Measurements from ENCODE around the gene COG5.

DNA sequence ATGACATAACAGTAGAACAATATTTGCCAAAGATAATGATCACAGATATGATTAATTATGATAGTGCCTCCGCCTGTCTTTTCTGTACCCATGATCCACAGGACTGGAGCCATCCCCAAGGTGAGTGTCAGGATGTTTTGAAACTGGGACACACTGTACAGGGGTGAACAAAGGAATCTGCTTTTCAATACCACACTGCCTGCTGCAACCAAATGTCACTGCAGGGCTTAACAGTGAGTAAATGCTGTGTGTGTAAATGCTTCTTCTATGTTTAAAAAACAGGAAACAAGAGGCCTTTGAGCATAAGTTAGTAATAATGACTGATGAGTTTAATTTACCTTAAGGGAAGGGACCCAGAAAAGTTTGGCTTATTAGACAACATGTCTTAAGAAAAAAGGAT is 329.7 kb downstream of the COG5 start:
- TF ChIP-seq ATF3 (IDR thresholded peaks at IDR 0.05; ENCODE audit: insufficient read depth, low read depth, low read length) (no peak), EZH2 (IDR thresholded peaks at IDR 0.05; ENCODE audit: low read depth, low read length, severe bottlenecking) (no peak), CTCF (IDR thresholded peaks at IDR 0.05; ENCODE audit: control extremely low read depth in 1 of 3, insufficient read depth in 1 of 3, low read depth in 1 of 3, low read length in 3 of 3) (no peak), GABPA (IDR thresholded peaks at IDR 0.05; ENCODE audit: borderline replicate concordance, insufficient read depth, low read length) (no peak), EGR1 (IDR thresholded peaks at IDR 0.05; ENCODE audit: borderline replicate concordance, low read depth, low read length) (no peak), ZNF274 (IDR thresholded peaks at IDR 0.05; ENCODE audit: borderline replicate concordance, extremely low read depth, low read length) (no peak), CHD2 (IDR thresholded peaks at IDR 0.05; ENCODE audit: low read length) (no peak), EP300 (IDR thresholded peaks at IDR 0.05; ENCODE audit: borderline replicate concordance in 1 of 2, low read depth in 2 of 2, low read length in 2 of 2) (no peak), JUND (IDR thresholded peaks at IDR 0.05; ENCODE audit: low read length) (no peak), RAD21 (IDR thresholded peaks at IDR 0.05 in 1 of 2, conservative IDR thresholded peaks at IDR 0.05 in 1 of 2; ENCODE audit: low read depth in 2 of 2, low read length in 2 of 2) (no peak), ATF2 (IDR thresholded peaks at IDR 0.05; ENCODE audit: low read length) (no peak), SP2 (IDR thresholded peaks at IDR 0.05; ENCODE audit: low read length) (no peak), NRF1 (IDR thresholded peaks at IDR 0.05; ENCODE audit: low read depth, low read length) (no peak), KDM1A (IDR thresholded peaks at IDR 0.05; ENCODE audit: borderline replicate concordance, low read length) (no peak)
